NCI-H2227 (cell line): ENCODE measurements around the gene RPS8.
"Not testable (repeated sequence)": the region's sequence is repeated elsewhere in the genome, so short reads cannot be mapped to it uniquely, and the experiment has no call there.

Experiments
- DNase-seq: peaks from one replicate; lab custom pipeline; 2025; ENCODE audit not compliant: unreplicated experiment; lab: John Stamatoyannopoulos, UW

The RPS8 gene

DNA sequence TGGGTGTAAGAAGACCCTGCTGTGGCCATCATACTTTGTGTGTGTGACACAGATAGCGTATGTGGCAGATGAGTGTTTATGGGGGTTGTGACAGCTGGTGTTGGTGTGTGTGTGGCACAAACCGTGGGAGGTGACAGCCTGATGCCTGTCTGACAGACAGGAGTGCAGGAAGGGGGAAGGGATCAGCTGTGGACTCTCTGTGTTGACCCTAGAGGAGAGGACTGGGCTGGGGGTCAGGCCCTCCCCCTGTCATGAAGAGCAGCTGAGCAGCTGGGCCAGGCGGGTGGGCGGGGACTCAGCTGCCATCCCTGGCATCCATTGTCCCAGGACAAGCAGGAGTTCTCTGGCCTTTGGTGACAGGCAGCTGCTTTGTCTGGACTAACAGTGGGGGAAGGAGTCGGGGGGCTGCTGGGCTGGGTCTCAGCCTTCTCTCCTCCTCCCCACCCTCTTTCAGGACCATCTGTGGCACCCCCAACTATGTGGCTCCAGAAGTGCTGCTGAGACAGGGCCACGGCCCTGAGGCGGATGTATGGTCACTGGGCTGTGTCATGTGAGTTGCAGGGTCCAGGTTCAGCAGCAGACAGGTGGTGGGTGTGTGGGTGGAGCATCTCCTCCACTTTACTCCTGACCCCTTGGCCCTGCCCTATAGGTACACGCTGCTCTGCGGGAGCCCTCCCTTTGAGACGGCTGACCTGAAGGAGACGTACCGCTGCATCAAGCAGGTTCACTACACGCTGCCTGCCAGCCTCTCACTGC lies 27.1 kb downstream of the RPS8 start:
- no peak for DNase-seq

DNA sequence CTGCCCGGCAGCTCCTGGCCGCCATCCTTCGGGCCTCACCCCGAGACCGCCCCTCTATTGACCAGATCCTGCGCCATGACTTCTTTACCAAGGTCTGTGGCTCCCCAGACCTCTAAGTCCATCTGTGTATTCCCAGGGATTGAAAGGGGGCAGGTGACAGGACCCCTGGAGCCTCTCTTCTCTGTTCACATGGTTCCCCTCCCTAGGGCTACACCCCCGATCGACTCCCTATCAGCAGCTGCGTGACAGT lies 27.6 kb downstream of the RPS8 start:
- DNase-seq = no peak

DNA sequence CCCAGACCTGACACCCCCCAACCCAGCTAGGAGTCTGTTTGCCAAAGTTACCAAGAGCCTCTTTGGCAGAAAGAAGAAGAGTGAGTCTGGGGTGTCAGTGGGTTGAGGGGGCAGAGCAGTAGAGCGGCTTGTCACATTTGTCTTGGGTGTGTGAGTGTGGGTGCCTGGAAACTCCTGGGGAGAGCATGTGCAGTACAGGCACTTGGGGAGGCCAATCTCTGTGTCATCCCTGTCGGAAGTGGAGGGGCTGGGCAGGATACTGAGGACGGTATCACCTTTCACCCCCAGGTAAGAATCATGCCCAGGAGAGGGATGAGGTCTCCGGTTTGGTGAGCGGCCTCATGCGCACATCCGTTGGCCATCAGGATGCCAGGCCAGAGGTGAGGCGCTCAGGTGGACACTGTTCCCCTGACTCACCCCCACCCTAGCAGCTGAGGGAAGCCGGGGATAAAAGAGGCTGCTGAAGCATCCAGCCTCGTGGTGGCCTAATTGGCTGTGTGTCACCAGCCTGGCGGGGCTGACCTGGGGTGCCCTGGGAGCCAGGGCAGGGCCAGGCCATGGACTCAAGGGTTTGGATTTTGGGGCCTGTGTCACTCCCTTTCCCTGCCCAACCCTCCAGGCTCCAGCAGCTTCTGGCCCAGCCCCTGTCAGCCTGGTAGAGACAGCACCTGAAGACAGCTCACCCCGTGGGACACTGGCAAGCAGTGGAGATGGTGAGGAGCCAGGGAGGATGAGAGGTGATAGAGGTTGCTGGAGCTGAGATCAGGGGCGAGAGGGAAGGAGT lies 28.2 kb downstream of the RPS8 start:
- DNase-seq = no peak

DNA sequence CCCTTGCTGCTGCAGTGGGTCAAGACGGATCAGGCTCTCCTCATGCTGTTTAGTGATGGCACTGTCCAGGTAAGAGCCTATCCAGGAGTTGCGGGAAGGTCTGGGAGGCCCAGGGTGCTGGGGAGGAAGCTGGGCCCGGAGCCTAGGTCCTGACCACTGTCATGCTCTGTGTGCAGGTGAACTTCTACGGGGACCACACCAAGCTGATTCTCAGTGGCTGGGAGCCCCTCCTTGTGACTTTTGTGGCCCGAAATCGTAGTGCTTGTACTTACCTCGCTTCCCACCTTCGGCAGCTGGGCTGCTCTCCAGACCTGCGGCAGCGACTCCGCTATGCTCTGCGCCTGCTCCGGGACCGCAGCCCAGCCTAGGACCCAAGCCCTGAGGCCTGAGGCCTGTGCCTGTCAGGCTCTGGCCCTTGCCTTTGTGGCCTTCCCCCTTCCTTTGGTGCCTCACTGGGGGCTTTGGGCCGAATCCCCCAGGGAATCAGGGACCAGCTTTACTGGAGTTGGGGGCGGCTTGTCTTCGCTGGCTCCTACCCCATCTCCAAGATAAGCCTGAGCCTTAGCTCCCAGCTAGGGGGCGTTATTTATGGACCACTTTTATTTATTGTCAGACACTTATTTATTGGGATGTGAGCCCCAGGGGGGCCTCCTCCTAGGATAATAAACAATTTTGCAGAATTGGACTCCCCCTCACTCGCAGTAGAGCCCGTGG lies 30.1 kb downstream of the RPS8 start:
- no peak for DNase-seq

DNA sequence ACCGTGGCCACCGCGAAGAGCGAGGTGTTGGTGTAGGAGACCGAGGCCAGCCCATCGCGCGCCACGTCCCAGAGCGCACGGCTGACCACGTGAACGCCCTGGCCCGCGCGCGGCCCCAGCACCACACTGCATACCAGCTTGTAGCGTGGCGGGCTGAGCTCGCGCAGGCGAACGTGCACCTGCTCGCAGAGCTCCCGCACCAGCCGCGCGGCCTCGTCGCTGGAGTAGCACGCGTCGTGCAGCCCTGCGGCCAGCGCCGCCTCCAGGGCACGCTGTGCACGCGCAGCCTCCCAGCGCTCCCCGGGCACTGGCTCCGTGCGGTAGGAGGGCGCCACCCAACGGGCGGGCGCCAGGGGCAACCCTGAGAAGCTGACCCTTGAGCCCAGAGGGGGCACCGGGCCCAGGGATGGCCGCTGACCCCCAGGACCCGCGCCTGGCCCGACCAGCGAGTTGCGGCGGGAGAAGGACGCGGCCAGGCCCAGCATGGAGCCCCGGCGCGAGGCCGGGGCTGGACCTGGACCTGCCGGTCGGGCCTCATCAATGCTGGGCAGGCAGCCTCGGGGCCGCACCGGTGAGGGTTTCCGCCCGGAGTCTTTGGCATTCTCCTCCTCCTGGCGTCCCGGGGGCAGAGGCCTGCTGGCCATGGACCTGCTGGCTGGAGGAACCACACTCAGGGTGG lies 30.8 kb downstream of the RPS8 start:
- DNase-seq = no peak

DNA sequence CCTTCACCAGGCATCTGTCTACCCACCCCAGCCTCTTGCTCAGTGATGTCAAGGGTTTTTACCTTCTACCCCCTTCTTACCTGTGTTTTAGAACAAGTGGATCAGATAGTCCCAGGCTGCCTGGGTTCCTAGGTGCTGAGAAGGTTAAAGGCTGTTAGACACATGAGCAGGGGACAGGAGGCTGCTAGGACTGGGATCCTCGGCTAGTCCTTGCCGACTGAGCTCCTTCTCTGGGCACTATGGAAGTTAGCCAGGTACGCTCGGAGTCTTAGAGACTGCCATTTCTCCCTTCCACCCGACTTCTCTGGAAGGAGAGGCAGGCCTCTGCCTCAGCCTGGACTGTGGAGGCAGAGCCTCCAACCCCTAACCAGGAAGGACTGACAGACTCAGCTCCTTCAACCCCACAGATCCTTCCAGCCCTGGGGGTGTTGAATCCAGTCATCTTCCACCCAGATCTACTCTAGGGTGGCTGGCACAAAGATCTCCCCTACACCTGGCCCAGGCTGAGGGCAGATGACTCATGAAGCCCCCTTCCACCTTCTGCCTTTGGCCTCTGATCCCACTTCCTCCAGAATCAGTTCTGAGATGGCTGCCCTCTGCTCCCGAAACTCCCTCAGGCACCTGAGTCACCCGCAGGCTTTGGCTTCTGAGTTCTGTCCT lies 31.5 kb downstream of the RPS8 start, which contains the start of gene DYNLT4:
TSS of gene DYNLT4 (minus strand) at position 648 of the 660 bp plus-strand sequence. CDS start 683 bp downstream, outside the sequence.
- no peak for DNase-seq

DNA sequence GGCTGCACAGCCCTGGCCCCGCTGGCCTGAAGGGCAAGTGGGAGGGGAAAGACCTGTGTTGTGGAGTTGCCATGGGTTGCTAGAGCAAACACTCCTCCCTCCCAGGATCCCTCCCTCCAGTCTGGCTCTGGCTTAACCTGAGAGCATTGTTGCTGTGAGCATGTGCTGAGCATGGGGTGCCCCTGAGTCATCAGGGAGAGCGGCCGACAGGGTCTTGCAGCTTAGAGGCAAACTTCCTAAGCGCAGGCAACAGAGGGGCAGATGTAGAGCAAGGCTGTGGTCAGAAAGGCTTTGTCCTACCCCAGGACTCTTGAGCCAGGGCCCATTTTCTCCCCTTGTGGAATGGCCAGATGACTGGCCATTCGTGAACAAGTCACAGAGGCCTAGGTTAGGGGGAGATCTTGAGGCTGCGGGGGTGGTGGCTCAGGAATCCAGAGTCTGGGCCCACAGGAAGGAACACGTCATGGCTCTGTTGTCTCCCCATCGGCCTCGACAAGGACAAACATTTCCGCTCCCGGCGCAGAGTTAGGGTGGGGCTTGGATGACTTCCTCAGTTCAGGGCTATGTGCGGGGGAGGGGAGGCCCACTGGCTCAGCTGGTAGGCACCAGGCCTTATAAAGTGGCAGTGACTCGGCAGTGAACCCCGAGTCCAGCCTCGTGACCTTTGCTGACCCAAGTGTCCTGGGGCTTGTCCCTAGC lies 32.2 kb downstream of the RPS8 start:
- peak; percentile 54 for DNase-seq

DNA sequence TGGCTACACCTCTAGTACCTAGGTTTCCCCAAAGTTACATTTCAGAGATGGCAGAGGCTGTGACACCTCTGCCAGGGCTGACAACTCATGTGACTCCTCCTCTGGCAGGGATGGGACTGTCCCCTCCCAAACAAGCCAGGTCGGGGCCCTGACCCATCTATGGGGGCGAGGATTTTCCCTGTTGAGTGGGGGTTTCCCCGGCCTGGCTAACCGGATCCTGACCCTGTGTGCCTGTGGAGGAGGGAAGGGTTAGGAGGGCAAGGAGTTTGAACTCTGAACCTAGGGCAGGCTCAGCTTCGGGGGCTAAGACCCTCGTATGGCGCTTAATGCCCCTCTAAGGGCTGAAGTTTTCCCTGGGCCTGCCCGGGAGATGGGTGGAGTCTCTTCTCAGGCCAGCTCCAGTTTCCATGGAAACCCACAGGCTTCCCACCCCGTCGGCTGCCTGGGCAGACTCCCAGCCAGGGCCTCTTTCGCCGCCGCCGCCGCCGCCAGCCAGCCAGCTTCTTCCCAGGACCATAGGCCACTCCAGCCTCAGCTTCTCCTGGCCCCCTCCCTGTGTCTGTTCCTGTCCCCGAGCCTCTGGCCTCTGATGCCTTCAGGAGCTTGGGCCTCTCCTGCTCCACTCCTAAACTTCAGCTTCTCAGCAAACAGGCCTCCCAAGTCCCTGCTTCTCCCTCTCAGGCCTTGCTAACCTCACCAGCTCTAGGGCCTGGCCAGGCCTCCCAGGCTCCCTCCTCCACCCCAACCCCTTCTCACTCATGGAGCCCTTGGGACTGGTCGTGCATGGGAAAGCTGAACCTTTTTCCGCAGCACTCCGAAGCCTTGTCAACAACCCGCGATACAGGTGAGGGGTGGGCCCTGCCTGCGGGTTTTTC lies 33.0 kb downstream of the RPS8 start, which contains the start of gene BTBD19:
TSS of gene BTBD19 (plus strand) at position 461 of the 875 bp plus-strand sequence. CDS start at position 759, 298 bp downstream.
- peak; percentile 92 for DNase-seq

DNA sequence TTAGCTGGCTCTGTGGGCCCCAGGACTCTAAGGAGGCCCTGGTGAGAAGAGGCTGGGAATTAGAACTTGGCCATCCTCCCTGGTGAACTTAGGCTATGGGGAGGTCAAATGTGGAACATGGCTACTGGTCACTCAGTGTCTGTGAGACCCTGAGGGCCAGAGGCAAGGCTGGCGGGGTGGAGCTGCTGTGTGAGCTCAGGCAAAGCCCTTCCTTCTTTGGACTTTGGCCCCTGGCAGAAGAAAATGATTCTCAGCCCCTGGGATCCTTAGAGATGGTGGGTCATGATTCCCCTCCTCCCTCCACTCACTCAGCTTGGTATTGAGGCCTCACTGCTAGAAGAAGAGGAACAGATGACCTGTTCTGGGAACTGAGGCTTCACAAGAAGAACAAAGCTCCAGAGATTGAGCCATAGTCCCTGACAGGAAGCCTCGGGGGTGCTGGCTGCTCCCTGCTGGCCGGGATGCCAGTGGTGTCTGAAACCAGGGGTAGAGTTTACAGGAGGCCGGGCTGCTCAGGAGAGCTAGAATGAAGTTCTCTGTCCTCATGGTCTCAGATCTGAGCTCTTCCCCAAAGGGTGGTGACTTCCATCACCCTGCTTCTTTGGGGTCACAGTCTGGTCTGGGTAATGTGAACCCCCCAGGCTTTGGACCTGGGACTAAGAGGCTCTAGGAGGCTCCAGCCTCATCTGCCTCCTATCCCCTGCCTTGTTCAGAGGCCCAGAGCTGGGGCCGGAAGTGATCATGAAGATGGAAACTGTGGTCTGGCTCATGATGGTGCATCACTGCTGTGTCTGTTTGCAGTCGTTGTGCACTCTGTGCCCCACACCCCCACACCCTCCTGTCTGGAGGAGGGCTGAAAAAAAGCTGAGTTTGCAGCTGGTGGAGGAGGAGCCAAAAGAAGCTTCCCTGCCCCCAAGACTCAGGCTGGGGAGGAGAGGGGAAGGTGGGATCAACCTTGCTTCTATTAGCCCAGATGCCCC lies 33.9 kb downstream of the RPS8 start:
- DNase-seq = no peak

DNA sequence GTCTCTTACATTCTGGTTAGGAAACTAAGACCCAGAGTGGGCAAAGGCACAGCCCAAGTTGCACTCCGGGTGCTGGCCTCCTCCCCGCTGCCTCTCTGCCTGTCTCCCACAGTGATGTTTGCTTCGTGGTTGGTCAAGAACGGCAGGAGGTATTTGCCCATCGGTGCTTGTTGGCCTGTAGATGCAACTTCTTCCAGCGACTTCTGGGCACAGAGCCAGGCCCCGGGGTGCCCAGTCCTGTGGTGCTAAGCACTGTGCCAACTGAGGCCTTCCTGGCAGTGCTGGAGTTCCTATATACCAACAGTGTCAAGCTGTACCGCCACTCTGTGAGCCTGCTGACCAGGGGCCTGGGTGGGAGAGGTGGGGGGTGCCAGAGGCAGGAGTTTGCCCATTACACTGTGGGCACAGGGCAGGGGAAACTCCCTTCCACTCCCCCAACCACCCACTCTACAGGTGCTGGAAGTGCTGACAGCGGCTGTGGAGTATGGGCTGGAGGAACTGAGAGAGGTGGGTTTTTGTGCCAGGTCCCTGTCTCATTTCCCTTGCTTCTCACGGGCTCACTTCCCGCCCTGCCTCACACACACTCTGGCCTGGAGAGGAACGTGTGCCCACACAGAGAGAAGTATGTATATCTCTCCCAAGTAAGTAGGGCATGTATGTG lies 34.9 kb downstream of the RPS8 start:
- DNase-seq = no peak

DNA sequence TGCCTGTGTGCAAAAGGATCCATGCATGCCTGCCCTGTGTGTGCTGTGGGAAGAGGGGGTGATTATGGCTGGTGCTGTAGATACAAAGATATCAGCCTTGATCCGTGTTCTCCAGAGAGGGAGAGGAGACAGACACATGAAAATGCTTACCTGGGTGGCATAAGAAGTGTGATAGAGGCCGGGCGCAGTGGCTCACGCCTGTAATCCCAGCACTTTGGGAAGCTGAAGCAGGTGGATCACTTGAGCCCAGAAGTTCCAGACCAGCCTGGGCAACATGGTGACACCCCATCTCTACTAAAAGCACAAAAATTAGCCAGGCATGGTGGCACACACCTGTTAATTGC lies 35.4 kb downstream of the RPS8 start:
- not testable (repeated sequence) for DNase-seq

DNA sequence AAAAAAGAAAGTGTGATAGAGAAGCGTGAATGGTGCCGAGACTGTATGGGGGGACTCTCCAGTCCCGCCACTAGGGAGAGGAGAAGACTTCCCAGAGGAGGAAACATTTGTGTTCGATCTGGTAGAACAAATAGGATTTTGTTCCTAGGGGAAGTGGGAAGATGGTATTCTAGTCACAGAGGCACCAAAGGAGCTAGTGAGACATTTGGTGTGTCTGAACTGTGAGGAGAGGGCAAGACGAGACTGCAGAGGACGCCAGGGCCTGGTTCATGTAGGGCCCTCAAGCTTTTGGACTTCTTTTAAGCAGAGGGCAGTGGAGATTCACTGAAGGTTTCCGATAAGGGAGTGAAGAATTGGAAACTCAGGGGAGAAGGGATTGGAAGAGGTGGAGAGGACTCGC lies 35.9 kb downstream of the RPS8 start:
- no peak for DNase-seq

DNA sequence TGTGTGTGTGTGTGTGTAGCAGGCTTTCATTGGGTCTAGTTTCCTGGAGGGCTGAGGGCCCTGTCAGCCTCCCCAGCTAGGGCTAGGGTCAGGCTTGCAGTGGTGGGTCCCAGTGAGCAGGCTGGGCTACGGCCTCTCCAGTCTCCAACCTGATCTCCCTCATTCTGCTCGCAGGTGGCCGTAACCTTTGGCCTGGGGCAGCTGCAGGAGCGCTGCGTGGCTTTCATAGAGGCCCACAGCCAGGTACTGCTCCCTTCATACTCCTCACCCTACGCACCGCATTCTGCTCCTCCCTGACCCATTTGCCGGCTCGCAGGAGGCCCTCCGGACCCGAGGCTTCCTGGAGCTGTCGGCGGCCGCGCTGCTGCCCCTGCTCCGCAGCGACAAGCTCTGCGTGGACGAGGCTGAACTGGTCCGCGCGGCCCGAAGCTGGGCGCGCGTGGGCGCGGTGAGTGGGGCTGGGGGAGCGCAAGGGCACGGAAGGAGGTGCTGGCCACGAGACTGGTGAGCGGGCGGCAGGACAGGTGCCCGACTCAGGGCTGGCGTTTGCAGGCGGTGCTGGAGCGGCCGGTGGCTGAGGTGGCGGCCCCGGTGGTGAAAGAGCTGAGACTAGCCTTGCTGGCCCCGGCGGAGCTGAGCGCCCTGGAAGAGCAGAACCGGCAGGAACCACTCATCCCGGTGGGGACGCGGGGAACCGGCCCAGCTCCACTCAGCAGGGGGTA lies 37.6 kb downstream of the RPS8 start:
- DNase-seq = no peak

DNA sequence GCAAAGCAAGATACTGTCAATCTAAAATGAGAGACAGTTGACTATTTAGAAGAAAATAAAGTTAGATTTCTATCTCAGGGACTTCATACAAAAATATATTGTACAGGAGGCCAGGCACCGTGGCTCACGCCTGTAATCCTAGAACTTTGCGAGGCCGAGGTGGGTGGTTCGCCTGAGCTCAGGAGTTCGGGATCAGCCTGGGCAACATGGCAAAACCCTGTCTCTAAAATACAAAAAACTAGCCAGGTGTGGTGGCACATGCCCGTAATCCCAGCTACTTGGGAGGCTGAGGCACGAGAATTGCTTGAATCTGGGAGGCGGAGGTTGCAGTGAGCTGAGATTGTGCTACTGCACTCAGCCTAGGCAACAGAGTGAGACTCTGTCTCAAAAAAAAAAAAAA lies 40.6 kb downstream of the RPS8 start:
- not testable (repeated sequence) for DNase-seq

DNA sequence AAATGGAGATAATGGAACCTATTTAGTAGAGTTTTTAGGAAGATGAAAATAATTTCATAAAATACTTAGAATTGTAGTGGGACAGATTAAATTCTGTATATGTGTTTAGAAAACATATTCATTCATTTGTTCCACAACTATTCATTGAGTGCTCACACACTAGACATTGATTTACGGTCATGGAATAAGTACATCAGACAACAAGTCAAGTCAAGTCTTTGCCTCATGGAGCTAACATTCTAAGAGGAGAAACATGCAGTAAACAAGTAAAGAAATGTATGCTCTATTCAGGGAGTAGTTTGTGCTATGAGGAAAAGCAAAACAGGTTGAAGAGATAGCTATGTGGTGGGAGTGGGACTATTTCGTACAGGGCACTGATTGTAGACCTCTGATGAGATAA lies 42.0 kb downstream of the RPS8 start:
- no peak for DNase-seq

DNA sequence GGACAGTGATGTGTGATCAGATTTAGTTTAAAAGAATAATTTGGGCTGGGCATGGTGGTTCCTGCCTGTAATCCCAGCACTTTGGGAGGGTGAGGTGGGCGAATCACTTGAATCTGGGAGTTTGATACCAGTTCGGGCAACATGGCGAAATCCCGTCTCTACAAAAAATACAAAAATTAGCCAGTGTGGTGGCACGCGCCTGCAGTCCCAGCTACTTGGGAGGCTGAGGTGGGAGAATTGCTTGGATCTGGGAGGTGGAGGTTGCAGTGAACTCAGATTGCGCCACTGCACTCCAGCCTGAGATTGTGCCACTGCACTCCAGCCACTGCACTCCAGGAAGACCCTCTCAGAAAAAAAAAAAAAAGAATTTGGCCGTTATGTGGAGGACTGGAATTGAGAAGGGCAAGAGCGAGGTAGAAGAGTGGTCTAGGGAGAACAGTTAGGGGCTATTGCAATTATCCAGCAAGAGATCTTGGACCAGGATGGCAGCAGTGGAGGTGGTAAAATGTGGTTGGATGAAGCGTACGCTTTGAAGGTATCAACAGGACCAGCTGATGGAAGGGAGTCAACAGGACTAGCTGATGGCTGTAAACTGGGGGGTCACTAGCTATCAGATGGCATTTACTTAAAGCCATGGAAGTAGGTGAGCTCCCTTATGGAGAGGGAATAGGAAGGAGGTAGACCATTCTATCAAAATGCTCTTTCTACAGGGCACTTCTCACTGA lies 42.6 kb downstream of the RPS8 start:
- DNase-seq = no peak
